GM18868 (cell line): Measurements from ENCODE around the gene DNASE1L1.
A peak's percentile ranks its signal among the peaks of the same experiment; 100 is the strongest.

Experiments
- ATAC-seq: cut with Tn5 transposase; IDR thresholded peaks from one replicate; pipeline ENCODE4 v1.9.1; 2021; ENCODE audit warnings: mild to moderate bottlenecking, moderate library complexity; ENCODE audit not compliant: unreplicated experiment

The DNASE1L1 gene

DNA sequence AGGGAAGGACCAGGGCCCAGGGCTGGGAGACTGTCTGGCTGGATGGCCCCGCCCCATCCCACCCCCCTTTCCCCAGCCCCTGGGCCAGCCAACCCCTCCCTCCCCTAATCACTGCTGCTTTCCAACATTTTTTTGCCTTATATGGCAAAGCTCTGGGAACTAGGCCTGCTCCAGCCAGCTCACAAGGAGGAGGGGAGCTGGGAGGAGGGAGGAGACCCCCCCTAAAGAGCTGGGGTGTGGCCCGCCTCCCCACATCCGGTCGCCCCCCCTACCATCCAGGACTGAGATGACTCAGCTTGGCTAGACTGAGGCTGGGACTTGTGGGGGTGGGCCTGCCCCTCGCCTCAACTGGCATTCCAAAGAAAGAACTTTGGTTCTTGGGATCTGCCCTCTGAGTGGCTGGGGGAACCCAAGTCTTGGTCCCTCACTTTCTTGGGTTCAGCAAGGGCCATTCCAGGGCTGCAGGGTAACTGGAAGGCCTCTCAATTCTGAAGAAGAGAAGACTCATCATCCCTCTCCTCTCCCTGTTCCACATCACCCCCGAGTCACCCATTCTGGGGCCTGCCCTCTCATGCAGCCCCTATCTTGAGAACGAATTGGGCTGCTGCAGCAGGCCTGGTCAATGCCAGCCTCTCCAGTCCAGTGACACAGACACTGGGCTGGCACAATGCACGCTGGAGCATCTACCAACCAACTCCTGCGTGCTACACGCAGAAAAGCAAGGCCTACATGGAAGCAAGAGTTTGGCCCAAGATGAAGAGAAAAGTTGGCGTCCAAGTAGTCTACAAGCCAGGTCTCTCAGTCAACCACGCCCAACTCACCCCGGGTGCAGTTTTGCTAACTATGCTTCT is 39.4 kb downstream of the DNASE1L1 start:
- no peak for ATAC-seq

- peak; percentile 38 for ATAC-seq
Observed at GRCh38 chrX:154368630-154369448, 40.2 kb downstream of the DNASE1L1 start.

DNA sequence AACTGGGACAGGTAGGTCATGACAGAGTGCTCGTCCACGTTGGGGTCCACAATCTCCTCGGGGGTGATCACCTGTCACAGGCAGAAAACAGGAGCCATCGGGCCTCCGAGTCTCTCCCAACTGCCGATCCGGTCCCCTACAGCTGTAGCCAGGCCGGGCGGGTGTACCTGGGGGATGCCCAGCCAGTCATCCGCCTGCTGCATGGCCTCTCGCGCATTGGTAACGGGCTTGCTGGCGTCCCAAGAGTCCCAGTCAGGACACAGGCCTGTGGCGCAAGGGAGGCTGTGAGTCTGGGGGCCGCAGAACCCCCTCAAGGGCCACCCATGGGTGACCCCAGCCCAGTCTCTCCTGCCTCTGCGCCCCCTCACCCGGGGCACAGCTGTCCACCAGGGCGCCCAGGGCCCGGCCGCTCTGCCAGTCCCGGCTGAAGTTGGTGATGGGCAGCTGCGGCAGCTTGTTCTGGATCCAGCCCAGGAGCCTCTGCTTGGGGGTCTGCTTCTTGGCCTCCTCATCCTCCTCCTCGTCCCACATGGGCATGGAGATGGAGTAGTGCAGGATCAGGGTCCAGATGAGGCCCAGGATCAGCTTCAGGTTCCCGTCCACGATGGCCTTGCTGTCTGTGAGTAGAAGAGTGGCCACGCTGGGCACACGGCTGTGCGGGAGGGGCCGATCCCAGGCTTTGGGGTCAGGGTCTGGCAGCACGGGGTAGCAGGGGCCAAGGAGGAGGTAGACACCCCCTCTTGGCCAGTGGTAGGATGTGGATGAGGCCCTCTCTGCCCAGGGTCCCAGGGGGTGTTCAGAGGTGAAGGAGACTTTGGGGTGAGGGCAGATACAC is 41.4 kb downstream of the DNASE1L1 start:
- ATAC-seq: no peak

- no peak for ATAC-seq
Observed at GRCh38 chrX:154366666-154367055, 42.4 kb downstream of the DNASE1L1 start.

GRCh38 chrX:154365997-154366665 is 42.9 kb downstream of the DNASE1L1 start:
- ATAC-seq: no peak

DNA sequence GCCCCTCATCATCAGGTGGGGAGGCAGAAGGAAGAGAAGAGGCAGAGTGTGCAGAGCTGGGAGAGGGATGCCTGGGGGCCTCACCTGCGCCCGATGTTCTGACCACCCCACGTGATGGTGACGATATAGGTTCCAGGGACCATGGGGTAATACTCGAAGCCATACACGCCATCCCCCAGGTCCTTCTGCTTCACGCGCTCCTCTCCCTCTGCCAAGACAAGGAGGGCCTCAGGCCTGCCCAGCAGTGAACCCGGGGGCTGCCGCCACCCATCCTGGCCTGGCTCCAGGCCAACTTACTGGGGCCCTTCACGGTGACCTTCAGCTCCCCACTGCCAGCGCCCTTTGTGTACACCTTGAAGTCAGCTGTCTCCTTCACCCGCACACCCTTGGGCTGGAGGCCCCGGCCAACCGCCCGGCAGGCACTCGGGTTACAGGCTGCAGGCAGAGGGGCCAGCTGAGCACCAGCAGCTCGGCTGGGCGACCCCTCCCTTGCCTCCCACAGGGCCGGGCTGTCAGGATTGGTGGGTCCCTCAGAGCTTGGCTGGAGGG is 43.9 kb downstream of the DNASE1L1 start:
- no peak for ATAC-seq

DNA sequence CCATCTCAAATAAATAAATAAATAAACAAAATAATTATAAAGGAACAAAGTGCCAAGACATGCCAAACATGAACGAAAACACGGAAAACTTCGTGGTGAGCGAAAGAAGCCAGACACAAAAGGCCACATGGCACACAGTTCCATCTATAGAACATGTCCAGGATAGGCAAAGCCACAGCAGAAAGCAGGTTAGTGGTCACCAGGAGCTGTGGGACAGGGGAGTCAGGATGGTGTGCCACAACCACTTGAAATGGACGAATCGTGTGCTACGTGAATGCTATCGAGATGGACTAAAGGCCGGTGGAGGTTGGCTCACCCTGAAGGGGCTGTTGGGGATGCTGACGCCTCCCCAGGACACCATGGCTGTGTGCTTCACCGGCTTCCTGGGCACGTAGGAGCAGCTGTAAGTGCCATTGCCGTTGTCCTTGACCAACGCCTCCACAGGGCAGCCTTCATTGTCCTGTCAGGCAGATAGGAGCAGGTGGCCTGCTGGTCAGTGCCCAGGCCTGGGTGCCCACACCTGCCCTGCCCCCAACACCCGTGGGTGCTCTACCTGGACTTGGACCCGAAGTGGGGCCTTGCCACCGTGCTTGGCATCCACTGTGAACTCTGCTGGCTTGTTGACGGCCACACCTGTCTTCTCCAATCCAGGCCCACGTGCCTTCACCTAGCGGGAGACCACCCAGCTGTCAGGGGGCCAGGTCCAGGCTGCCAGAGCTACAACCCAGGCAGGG is 45.2 kb downstream of the DNASE1L1 start:
- ATAC-seq: no peak

GRCh38 chrX:154362085-154362742 is 46.8 kb downstream of the DNASE1L1 start:
- no peak for ATAC-seq

- ATAC-seq: no peak
Observed at GRCh38 chrX:154360155-154360713, 48.8 kb downstream of the DNASE1L1 start.

GRCh38 chrX:154359362-154360154 is 49.5 kb downstream of the DNASE1L1 start:
- no peak for ATAC-seq

- no peak for ATAC-seq
Observed at GRCh38 chrX:154358829-154359228, 50.2 kb downstream of the DNASE1L1 start.

- ATAC-seq: no peak
Observed at GRCh38 chrX:154358011-154358410, 51.0 kb downstream of the DNASE1L1 start.

- no peak for ATAC-seq
Observed at GRCh38 chrX:154357205-154357604, 51.8 kb downstream of the DNASE1L1 start.

- no peak for ATAC-seq
Observed at GRCh38 chrX:154356596-154356995, 52.5 kb downstream of the DNASE1L1 start.

DNA sequence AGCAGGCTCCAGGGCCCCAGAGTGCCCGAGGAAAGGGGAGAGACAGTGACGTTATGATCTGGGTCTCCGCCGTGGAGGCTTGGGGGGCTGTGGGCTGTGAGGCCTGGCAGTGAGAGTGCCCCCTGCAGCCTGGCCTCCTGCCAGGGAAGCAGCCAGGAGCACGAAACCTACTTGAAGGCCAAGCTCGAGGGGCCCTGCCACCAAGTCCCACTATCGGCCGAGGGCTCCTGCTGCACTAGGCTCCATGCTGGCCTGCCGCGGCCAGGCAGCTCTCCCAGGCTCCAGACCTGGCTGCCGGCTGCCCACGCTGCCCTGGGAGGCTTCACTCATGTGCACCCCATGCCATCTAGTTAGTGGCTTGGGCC is 53.3 kb downstream of the DNASE1L1 start:
- no peak for ATAC-seq

DNA sequence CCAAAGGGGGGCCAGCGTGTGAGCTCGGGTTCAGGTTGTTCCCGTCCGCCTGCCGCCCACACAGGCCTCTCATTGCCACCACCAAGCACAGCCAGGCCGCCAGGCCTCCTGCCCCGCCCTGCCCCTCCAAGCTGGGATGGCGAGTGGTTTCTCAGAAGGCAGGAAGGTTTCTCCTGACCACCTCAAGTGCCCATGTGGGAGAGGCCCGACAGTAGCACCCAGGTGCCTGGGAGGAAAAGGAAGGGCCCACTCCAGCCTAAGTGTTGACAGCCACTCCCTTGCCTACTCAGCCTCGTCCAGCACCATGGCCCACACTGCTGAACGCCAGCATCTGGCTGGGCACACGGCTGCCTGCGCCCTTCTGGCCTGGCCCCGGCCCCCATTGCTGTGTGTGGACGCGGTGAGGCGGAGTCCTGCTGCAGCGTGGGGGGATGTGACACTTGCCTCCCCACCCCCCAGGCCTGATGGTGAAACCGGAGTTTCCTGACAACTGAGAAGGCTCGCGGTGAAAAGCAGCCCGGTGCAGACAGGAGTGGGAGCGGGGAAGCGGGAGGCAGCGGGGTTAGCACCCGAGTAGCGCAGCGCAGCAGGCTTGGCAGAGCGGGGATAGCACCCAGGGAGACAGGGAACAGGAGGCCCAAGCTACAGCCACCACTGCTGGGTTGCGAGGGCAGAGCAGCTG is 53.8 kb downstream of the DNASE1L1 start:
- ATAC-seq: no peak

GRCh38 chrX:154354516-154354915 is 54.5 kb downstream of the DNASE1L1 start:
- ATAC-seq: no peak
